GM19372 (cell line): ENCODE data around the gene CEL.

Experiments used
- ATAC-seq: cut with Tn5 transposase; IDR thresholded peaks from one replicate; pipeline ENCODE4 v1.9.1; 2021; ENCODE audit warnings: mild to moderate bottlenecking, low read depth, moderate library complexity; ENCODE audit not compliant: unreplicated experiment

CEL gene

GRCh38 chr9:133101356-133102189 is 39.8 kb downstream of the CEL start:
- no peak for ATAC-seq

- no peak for ATAC-seq
These were observed 40.6 kb downstream of the CEL start for GRCh38 chr9:133102190-133103021.

- no peak for ATAC-seq
These were observed 41.6 kb downstream of the CEL start for GRCh38 chr9:133103183-133103986.

- no peak for ATAC-seq
These were observed 42.3 kb downstream of the CEL start for GRCh38 chr9:133103987-133104505.

- ATAC-seq: no peak
These were observed 43.1 kb downstream of the CEL start for GRCh38 chr9:133104718-133105460.

GRCh38 chr9:133105461-133105770 is 43.6 kb downstream of the CEL start:
- ATAC-seq: no peak

GRCh38 chr9:133106511-133107244 is 44.9 kb downstream of the CEL start:
- ATAC-seq: no peak

- no peak for ATAC-seq
These were observed 45.5 kb downstream of the CEL start for GRCh38 chr9:133107245-133107722.

- no peak for ATAC-seq
These were observed 46.4 kb downstream of the CEL start for GRCh38 chr9:133107961-133108793.

- no peak for ATAC-seq
These were observed 47.2 kb downstream of the CEL start for GRCh38 chr9:133108794-133109641.

GRCh38 chr9:133109931-133110650 is 48.3 kb downstream of the CEL start:
- no peak for ATAC-seq

- no peak for ATAC-seq
These were observed 50.3 kb downstream of the CEL start for GRCh38 chr9:133111808-133112662.

GRCh38 chr9:133112663-133113026 is 50.9 kb downstream of the CEL start:
- ATAC-seq: no peak

- no peak for ATAC-seq
These were observed 51.6 kb downstream of the CEL start for GRCh38 chr9:133113163-133113948.
